GM18526 (cell line): ENCODE results near the gene JADE1.

Source experiments
- POLR2A ChIP-seq: IDR thresholded peaks from 3 replicates; pipeline ENCODE4 v1.6.1; 2011; ENCODE audit not compliant: insufficient read length; ENCODE audit errors: extremely low read depth

Gene JADE1

DNA sequence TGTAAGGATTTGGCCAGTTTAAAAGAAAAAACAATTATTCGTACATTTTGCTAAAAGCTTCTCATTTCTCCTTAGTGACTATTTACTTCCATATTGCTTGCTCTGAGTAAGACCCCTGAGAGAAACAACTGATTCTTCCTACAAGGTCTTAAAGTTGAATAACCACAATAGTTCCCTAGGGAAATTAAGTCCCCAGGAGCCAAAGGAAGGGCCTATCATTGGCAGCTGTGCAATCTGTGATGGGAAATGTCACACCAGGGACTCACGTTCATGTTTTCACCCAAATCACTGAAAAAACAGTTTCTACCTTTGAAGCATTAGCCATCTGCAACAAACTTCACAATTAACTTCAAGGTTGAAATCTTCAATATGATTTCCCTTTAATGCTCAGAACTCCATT is 66.7 kb downstream of the JADE1 start:
- TF ChIP-seq POLR2A = no peak

DNA sequence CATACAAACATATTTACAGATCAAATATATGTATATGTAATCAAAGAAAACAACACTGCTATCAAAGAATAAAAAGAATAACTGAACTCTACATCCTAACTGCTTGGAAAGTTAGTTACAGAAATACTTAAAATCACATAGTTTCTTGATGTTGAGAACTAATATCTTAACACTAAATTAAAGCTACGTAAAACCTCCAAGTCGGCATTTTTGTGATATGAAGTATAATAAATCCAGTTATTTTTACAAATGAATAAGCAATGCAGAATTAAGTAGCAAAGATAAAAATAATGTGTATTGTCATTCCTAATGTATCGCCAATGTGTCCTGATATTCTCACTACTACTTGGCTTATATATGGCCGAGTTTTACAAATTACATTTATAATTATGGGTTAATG is 68.4 kb downstream of the JADE1 start:
- no peak for TF ChIP-seq POLR2A

DNA sequence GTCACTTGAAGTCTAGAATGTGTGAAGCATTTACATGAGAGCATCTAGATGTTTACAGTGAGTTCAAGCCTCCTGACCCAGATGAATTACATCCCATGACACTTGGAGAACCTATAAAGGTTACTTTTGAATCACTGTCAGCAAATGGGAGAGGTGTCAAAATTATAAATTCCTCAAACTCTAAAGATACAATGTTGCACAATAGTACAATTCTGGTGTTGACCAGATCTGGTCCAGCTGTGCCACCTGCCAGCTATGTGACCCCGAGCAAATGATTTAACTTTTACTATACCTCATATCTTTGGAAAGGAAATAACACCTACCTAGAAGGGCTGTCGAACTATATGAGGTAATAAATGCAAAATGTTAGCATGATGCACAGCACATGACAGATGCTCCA is 69.8 kb downstream of the JADE1 start:
- TF ChIP-seq POLR2A = no peak

DNA sequence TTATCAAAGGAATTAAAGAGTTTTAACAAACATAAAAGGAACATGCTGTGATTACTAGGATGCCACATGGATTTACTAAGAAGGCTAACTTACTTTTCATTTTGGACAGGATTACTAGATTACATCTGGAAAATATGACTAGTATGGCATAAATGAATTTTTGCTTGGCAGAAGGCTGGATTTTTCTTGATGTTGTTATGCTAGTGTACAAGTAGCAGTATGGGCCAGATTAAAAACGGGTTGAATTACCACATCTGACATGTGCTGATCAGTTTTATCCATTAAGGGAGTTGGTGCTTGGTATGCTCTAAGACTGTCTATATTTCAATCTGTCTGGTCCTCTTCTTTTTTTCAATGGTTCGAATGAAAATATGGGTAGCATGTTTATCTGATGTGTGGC is 70.5 kb downstream of the JADE1 start:
- no peak for TF ChIP-seq POLR2A

DNA sequence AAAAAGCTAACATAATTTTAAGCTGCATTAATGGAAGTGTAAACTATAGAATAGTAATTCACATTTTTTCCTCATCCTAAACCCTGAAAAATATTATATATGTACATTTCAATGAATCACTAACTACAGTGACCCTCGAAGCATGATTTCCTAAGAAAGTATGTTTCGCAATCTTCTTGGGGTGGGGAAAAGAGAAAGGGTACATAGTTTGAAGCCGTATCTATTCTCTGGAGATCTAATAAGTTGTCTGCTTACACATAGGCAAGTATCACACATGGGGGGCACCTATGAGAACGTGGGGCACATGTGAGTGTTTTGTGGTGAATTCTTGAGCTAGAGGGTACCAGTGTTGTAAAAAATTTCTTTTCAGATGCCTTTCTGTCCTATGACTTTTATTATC is 71.2 kb downstream of the JADE1 start:
- TF ChIP-seq POLR2A = no peak

DNA sequence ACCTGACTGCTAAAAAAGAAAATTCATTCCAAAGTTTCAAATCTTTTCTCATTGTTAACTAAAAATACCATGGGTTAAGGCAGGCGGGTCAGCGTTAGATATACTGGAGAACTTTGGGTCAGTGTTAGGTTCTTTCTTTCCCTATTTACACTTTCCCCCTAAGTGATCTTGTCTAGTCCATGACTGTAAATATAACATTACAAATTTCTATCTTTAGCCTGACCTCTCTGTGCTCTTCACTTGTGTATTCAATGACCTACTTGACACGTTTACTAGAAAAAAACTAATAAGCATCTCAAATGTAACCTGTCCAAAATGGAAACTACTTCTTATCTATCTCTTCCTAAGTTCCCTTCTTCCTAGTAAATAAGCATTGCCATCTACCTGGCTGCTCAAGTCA is 95.3 kb downstream of the JADE1 start:
- TF ChIP-seq POLR2A = no peak

DNA sequence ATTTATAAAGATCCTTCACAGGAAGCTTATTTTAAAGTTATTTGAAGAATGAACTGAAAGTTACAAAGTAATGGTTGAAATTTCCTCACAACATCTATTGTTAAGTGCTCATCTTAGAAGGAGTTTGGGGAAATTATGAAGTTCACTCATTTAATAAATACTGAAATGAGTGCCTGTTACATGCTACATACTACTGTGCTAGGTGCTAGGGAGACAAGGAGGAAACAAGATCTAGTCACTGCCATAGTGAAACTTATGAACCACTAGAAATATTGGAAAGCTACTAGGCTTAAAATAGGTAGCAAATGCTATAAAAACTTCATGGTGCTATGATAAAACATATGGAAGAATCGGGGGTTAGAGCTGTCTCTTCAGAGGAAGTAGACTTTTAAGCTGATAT is 97.1 kb downstream of the JADE1 start:
- no peak for TF ChIP-seq POLR2A

DNA sequence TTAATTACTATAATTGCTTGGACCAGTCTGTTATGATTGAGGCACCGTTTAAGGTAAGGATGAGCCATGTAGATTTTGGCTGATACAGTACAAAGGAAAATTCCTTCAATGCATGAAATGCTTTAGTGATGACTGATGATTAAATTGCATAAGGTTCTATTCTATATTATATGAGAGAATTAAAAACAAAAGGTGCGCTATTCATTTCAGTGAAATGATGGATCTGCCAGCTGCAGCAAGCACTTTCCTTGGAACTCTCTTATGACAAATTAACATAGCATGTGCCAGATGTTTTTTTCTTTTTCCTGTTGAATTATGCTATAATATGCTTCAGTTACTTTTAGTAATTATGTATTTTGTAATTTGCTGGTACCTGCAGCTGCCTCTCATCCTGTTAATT is 98.5 kb downstream of the JADE1 start:
- TF ChIP-seq POLR2A = no peak

DNA sequence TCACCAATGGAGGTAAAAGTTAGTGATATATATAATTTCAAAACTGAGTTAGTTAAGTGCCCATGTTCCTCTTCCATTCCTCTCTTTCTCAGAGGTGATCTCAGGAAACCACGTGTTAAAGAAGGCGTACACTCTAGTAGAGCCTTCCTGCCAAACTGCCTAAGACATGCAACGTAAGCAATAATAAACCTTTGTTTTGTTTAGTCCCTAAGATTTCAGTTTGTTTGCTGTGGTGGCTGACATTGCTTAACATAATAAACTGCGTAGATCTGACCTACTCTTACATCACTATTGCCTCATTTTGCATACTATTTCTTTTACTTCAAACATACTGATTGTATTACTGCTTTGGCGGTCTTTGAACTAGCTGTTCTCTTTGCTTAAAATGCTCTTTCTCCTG is 99.2 kb downstream of the JADE1 start:
- no peak for TF ChIP-seq POLR2A

DNA sequence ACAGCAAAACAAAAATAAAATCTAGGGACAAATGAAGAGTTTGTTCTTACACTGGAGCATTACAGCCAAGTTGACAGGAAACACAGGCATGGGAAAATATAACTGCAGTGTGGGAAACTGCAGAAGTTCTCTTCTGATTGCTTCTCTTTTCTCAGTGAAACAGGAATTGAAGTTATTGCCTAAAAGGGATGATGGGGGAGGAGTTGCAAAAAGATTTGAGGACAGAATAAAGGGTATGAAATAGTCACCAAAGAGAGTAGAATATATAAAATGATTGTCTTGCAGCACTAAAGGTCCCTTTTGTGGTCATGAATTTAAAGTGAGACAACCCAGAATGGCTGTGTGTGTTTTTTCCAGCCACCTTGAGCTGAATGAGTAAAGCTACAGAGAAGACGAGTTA is 103.7 kb downstream of the JADE1 start:
- TF ChIP-seq POLR2A = no peak

DNA sequence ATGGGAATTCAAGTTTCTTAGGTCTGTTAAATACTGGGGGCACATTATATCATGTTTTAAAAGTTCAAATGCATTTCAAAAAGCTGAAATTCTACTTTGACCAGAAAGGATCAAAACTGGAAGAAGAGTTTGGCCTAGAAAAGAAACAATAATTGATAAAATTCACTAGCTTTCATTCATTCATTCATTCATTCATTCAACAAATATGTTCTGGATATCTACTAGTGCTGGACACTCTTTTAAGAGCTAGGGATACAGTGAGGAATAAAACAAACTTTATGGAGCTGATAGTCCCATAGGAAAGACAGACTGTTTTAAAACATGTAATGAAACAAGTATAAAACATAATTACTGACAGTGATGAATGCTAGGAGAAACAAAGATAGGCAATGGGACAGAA is 106.0 kb downstream of the JADE1 start:
- no peak for TF ChIP-seq POLR2A

DNA sequence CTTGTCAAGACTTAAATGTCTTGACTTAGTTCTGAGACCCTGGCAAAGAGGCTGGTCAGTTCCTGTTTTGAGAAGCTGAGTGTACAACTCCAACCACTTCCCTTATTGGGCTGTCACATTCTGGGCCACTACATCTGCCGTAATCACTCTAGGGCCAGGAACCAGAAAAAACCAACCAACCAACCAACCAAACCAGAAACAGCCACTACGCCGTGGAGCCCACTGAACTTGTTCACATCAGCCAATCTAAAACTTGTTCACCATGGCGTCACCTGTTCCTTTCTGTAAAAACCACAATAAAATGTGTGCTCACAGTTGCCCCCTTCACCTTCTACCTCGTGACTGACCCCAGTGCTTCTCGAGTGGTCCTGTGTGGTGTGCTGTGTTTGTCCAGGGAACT is 107.3 kb downstream of the JADE1 start:
- no peak for TF ChIP-seq POLR2A

DNA sequence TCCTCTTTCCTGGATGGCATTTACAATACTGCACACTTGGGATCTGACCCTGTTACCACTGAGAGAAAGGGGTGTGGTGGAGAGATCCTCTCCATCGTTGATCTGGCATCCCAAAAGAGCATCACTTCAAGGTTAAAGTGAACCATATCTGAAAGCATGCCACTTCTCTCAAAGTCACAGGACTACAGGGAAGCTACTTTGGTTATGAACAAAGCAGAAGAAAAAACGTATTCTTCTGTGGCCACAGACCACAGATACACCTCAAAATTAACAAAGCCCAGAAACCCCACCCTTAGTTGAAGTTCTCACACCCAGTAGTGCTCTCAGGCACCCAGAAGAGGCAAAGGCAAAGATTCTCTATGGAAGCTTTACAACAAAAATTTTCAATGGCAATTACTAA is 108.3 kb downstream of the JADE1 start:
- no peak for TF ChIP-seq POLR2A

DNA sequence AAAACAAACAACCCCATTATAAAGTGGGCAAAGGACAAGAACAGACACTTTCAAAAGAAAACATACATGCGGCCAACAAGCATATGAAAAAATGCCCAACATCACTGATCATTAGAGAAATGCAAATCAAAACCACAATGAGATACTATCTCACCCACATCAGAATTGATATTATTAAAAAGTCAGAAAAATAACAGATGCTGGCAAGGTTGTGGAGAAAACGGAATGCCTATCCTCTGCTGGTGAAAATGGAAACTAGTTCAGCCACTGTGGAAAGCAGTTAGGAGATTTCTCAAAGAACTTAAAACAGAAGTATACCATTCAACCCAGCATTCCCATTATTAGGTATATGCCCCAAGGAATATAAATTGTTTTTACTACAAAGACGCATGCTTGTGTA is 112.5 kb downstream of the JADE1 start:
- no peak for TF ChIP-seq POLR2A
